ENCODE data around the gene ARHGEF28.

The ARHGEF28 gene

DNA sequence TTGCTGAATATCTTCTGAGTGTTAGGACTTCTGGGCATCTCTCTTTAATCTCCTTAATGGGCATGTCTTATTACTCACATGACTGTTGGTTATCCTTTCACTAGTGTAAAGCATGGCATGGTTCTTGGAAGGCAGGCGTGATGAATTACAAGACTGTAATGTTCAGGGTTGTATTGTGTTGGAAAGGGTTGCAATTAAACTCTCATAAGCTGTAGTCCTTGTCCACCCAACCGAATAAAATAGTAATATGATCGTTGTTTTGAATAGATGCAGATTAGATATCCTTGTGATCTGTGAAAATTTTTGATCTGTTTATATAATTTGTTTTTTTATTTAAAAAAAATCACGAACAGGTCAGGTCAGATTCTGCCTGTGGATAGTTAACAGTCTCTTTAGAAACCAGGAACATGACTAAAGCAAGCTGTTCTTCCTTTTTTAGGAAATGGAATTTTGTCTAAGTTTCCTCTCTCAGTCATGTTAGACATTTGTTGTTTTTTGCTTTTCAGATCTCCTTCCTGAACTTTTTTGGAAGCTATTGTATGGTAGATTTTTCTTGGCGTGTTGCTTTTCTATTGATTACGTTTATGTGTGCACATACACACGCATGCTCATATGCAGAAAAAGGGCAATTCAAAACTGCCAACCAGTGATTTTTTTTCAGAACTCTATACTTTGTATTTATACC is 121.8 kb downstream of the ARHGEF28 start:
- TF ChIP-seq, protein P1, sequence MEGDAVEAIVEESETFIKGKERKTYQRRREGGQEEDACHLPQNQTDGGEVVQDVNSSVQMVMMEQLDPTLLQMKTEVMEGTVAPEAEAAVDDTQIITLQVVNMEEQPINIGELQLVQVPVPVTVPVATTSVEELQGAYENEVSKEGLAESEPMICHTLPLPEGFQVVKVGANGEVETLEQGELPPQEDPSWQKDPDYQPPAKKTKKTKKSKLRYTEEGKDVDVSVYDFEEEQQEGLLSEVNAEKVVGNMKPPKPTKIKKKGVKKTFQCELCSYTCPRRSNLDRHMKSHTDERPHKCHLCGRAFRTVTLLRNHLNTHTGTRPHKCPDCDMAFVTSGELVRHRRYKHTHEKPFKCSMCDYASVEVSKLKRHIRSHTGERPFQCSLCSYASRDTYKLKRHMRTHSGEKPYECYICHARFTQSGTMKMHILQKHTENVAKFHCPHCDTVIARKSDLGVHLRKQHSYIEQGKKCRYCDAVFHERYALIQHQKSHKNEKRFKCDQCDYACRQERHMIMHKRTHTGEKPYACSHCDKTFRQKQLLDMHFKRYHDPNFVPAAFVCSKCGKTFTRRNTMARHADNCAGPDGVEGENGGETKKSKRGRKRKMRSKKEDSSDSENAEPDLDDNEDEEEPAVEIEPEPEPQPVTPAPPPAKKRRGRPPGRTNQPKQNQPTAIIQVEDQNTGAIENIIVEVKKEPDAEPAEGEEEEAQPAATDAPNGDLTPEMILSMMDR (IDR thresholded peaks at IDR 0.05; ENCODE audit: insufficient read depth, low read length): no peak
- TF ChIP-seq POLR2AphosphoS5 (IDR thresholded peaks at IDR 0.05; ENCODE audit: low read depth): no peak
- no peak for TF ChIP-seq GABPA (IDR thresholded peaks at IDR 0.05; ENCODE audit: low read depth)
- TF ChIP-seq, protein P2, sequence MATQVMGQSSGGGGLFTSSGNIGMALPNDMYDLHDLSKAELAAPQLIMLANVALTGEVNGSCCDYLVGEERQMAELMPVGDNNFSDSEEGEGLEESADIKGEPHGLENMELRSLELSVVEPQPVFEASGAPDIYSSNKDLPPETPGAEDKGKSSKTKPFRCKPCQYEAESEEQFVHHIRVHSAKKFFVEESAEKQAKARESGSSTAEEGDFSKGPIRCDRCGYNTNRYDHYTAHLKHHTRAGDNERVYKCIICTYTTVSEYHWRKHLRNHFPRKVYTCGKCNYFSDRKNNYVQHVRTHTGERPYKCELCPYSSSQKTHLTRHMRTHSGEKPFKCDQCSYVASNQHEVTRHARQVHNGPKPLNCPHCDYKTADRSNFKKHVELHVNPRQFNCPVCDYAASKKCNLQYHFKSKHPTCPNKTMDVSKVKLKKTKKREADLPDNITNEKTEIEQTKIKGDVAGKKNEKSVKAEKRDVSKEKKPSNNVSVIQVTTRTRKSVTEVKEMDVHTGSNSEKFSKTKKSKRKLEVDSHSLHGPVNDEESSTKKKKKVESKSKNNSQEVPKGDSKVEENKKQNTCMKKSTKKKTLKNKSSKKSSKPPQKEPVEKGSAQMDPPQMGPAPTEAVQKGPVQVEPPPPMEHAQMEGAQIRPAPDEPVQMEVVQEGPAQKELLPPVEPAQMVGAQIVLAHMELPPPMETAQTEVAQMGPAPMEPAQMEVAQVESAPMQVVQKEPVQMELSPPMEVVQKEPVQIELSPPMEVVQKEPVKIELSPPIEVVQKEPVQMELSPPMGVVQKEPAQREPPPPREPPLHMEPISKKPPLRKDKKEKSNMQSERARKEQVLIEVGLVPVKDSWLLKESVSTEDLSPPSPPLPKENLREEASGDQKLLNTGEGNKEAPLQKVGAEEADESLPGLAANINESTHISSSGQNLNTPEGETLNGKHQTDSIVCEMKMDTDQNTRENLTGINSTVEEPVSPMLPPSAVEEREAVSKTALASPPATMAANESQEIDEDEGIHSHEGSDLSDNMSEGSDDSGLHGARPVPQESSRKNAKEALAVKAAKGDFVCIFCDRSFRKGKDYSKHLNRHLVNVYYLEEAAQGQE (IDR thresholded peaks at IDR 0.05; ENCODE audit: insufficient replicate concordance, low read depth): no peak
- Histone ChIP-seq H3K4me3 (replicated peaks; ENCODE audit: insufficient read depth, low read length) (no peak overlapping the region), H3K27ac (replicated peaks) (no peak overlapping the region), H3K27me3 (ENCODE audit: insufficient read depth, poor library complexity, severe bottlenecking) (no peaks in the 10 kb centered on the region)
- DNase-seq (ENCODE audit: low read depth in 1 of 2, low spot score in 1 of 2): no peak

DNA sequence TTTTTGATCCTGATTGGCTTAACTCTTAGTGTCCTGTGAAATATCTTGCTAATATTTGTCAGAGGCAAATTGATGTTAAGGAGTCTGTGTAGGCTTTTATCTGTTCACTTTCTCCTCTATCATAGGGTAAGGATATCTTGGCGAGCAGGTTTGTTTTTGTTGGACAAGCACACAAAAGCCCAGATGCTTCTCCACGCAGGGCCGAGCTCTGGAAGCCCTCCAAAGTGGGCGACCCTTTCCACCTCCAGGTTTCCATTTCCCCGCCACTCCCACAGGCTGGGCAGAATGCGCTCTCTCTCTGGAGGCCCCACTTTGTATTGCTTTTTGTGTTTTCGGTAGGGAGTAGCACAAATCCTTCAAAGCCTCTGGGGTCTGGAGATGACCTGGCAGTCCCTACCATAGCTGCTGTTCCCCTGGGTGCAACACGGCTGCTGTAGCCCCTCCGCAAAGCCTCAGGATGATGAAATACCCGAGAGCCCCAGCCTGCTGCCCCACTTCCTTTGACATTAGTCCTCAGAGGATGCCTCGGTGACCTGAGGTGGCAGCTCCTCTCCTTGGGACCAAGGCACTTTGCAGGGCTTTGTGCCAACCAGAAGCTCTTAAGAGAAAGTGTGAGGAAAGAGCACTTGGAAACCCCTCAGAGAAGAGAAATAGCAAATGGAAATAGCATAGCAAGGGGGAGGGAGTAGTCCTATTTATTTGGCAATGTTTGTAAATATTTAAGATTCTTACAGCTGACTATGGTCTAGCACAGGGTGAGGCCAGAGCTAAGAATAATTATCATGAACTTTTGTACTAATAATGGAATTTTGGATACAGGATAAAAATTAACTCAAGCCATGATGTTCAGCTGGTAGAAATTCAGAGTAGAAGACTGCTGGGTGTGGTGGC is 122.8 kb downstream of the ARHGEF28 start:
- H3K4me3 ChIP-seq (replicated peaks; ENCODE audit: insufficient read depth, low read length): no peak overlapping the region
- H3K27me3 ChIP-seq (ENCODE audit: insufficient read depth, poor library complexity, severe bottlenecking): no peaks in the 10 kb centered on the region
- DNase-seq (ENCODE audit: low read depth in 1 of 2, low spot score in 1 of 2): no peak
- no peak overlapping the region for H3K27ac ChIP-seq (replicated peaks)
- TF ChIP-seq, protein P2 (IDR thresholded peaks at IDR 0.05; ENCODE audit: insufficient replicate concordance, low read depth): no peak
- TF ChIP-seq SPI1 (IDR thresholded peaks at IDR 0.05; ENCODE audit: borderline replicate concordance, low read depth) (no peak), GABPA (IDR thresholded peaks at IDR 0.05; ENCODE audit: low read depth) (no peak), POLR2AphosphoS5 (IDR thresholded peaks at IDR 0.05; ENCODE audit: low read depth) (no peak)
- TF ChIP-seq, protein P1 (IDR thresholded peaks at IDR 0.05; ENCODE audit: insufficient read depth, low read length): no peak

DNA sequence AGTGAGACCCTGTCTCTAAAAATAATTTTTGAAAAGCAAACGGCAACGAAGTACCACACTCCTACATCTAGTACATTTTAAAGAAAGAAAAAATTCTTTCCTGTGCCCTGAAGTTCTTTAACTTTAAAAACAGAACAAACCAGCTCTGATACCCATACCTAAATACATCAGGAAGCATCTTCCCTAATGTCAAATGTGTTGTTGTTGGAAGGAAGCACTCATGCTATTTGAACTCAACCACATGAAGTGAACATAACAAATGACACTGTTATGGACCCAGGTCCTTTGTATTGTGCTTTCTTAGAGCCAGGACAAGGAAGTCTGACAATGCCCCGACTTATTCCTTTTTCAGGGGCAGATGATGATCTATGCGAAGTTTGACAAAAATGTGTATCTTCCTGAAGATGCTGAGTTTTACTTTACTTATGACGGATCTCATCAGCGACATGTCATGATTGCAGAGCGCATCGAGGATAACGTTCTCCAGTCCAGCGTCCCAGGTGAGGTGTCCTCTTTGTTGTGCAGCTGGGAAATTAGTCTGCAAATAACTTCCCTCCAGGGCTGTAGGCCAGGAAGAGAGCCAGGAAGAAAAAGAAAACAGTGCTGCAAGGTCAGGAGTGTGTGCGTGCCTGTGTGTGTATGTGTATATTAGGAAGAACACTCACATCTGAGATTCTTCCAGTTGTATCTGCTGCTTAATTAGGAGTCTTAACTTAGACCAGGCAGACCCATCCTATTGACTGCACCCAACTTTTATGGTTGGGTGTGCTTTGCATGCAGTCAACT is 123.7 kb downstream of the ARHGEF28 start:
- no peak overlapping the region for H3K4me3 ChIP-seq (replicated peaks; ENCODE audit: insufficient read depth, low read length)
- no peak overlapping the region for H3K27ac ChIP-seq (replicated peaks)
- DNase-seq (ENCODE audit: low read depth in 1 of 2, low spot score in 1 of 2): no peak
- H3K27me3 ChIP-seq (ENCODE audit: insufficient read depth, poor library complexity, severe bottlenecking): no peaks in the 10 kb centered on the region
- no peak for TF ChIP-seq POLR2AphosphoS5 (IDR thresholded peaks at IDR 0.05; ENCODE audit: low read depth)
- TF ChIP-seq, protein P1 (IDR thresholded peaks at IDR 0.05; ENCODE audit: insufficient read depth, low read length): no peak
- TF ChIP-seq, protein P2 (IDR thresholded peaks at IDR 0.05; ENCODE audit: insufficient replicate concordance, low read depth): no peak
- no peak for TF ChIP-seq GABPA (IDR thresholded peaks at IDR 0.05; ENCODE audit: low read depth)
- TF ChIP-seq SPI1 (IDR thresholded peaks at IDR 0.05; ENCODE audit: borderline replicate concordance, low read depth): no peak

Measured in HL-60 (cell line).